NCI-H1930 (cell line): Measurements from ENCODE around the gene GFRA1.
"Not testable (repeated sequence)": the region's sequence is repeated elsewhere in the genome, so short reads cannot be mapped to it uniquely, and the experiment has no call there.

Source experiments
- DNase-seq, 2 experiments: peaks; one replicate each; lab custom pipeline; 2025; lab: John Stamatoyannopoulos, UW

GFRA1 gene

DNA sequence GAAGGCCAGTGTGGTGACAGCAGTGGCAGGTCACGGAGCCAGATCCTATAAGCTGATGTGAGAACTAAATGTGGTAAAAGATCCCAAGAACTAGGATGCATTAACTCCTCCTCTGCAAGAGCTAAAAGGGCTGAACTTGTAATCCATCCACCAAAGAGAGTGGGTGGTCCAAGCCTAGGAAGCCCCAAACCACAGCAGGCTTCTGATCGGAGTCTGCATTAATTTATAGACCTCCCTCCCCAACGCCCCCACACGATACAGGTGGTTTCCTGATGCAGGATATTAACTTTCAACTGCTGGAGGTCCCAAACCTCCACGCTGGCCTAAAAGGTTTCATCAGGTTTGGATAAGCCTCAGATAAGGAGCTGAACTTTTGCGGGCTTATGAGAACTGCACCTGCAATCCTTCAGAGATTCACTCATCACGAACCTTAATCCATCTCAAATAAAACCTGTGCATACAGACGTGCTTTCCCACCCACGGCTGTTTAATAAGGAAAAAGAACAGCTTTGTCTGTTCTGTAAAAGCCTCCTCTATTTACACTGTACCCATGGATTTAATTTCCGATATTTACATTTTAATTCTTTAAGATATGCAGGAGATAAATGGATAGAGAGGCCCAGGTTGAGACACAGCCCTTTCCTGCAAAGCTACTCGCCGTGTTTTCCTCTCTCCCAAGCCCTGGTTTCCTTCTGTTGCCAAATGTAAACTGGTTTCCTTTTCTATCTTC lies 74.9 kb downstream of the GFRA1 start:
- no peak for DNase-seq

DNA sequence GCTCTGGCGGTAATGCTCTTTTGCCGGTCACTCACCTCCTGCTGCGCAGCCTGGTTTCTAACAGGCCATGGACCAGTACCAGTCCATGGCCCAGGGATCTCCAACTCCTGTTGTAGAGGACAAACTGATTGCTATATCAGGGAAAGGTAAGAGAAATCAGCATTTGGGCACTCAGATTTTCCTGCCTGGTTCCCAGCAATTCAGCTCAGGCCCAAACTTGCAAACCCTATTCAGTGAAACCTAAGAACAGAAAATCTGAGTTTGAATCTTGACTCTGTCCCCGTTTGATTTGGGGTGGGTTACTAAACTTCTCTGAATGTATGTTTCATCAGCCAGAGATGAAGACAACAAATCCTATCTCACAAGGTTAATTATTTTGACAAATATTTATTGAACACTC lies 77.4 kb downstream of the GFRA1 start:
- DNase-seq = no peak

DNA sequence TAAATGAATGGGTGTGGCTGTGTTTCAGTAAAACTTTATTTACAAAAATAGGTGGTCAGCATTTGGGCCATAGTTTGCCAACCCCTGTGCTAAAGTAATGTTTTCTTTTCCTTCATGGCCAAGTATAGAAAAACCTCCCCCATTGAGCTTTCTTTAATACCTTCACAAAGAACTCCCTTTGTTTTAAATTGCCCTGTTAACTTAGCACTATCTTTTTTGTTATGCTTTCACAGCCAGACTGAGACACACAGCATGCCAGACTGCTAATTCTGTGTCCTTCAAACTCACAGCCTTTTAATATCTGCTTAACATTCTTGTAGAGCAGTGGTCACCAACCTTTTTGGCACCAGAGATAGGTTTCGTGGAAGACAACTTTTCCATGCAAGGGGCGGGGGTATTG lies 78.0 kb downstream of the GFRA1 start:
- DNase-seq = no peak

DNA sequence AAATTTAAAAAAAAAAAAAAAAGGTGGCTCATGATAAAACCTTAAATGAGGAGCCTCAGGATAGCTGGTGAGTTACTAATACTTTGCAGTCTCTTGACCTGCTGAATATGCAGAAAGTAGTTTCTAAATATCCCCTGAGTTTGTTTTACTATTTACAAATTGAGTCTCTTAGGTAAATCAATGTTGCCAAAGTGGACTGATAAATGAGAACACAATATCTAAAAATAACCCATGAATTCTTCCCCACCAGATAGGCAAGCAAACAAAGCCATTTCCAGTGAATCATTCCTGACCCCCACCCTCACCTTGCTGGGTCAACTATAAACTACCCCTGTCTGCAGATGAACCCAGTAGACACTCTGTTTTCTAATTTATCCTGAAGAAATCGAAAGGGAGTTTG lies 78.9 kb downstream of the GFRA1 start:
- DNase-seq = no peak

DNA sequence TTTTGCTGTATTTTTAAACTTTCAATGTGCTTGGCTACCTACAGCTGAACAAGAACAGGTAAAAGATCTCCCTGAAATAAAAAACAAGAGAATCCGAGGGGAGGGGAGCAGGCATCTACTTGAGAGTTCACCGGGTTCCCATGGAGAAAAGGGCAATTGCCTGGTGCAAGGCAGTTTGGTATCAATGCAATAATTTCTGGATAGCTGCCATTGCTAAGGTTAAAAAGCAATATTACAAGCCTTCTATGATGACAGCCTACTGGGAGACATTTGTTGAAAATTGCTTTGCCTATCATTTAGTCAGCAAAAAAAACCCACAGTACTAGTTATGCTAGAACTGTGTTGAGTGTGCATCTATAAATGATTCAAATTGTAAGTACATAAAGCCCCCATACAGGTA lies 82.1 kb downstream of the GFRA1 start:
- no peak for DNase-seq

DNA sequence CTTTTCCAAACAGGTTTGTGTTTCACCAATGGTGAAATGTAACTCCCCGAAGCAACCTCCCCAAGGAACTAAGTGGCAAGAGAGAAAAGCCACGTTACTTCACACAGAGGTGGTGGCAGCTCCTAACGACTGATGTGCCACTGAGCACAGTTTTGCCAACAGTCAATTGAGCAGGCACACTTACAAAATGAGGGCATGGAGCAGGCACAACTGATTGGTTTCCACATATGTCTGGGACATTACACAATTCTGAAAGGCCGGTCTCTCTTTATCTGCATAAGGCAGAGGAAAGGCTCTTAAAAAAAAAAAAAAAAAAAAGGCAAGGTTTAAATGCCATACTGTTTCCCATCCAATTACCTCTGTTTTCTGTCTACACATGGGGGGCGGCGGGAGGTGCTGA lies 86.7 kb downstream of the GFRA1 start:
- no peak for DNase-seq

DNA sequence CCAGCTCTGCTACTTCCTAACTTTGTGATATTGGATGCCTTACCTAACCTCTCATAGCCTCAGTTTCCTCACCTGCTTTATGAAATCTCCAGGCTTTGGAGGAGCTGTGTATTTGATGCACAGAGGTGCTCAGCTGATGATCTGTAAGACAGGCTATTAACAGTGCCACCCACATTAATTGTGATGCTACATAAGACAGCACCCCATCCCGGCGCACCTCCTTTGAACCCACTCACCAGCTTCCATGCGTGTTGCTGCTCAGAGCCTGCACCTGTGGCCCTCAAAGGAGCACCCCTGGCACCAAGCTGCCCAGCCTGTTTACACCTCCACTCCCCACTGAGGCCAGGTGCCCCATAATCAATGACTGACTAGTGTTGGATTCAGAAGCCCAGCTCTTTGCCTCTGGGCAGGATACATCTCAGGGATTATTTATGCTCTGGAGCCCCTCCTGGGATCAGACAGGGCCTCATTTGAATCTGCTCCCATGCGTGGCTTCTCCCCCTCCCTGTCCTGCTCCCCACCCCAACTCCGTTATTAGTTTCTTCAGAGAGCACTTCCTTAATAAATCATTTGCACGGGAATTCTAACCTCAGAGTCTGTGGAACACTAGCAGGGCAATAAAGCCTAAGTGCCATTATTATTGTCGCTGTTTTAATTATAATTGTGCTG lies 87.7 kb downstream of the GFRA1 start:
- no peak for DNase-seq

DNA sequence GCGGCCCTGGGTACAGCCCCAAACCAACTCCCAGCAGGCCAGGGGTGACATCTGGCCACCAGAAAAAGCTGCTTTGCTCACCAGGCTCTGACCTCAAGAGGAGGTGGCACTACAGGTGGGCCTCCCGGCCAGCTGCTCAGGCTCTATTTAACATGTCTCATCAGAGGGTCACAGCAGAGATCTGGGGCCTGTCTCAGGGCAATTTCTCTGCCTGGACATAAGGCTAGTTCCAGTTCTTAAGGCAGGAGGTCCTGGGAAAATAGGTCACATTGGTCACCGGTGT lies 88.6 kb downstream of the GFRA1 start:
- DNase-seq = no peak

DNA sequence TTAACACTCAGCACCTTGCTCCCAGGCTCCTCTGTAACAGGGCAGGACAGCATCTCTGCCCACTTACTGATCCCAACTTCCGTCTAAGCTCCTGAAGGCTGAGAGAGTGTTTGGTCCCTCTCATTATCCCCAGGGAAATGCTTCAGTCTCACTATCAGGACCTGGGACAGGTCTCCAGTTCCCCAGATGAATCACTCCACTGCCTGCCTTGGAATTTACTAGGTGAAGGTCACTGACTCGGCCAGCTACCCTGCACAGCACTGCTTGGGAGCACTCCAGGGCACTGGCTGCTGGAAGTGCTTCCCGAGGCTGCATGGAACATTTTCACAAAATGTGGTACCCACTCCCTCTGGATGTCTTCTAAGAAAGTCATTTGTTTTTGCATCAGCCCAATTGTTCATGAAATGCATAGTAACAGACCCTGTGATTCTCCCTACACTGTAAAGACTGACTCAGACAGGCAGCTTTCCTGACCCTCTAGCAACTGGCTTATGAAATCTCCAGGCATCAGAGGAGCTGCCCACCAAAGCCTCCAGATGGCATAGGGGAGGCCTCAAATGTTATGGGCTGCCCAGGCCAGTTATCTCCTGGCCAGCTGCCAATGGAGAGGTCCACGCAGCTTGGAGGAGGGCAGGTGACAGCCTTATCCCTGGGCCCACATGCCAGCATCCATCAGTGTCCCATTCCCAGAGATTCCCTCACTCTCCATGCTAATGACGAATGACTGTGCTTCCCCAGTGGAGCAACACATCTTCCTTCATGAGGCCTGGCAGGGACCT lies 89.1 kb downstream of the GFRA1 start:
- no peak for DNase-seq

DNA sequence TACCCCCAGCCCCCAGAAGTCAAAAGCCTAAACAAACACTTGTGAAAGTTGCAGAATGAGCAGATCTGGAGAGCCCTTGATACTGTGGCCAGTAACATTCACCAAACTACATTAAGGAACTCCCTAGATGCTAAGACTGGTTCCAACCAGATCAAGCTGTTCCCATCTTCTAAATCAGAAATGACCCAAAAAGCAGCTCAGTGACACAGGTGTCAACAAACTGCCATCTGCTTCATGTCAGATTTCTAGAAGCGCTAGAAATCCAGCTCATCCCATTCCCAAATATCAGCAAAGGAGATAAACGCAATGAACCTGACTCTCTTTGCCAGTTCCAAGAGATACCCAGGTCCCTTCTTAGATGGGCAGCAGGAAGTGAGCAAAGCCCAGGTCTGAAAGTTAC lies 90.6 kb downstream of the GFRA1 start:
- DNase-seq = no peak

DNA sequence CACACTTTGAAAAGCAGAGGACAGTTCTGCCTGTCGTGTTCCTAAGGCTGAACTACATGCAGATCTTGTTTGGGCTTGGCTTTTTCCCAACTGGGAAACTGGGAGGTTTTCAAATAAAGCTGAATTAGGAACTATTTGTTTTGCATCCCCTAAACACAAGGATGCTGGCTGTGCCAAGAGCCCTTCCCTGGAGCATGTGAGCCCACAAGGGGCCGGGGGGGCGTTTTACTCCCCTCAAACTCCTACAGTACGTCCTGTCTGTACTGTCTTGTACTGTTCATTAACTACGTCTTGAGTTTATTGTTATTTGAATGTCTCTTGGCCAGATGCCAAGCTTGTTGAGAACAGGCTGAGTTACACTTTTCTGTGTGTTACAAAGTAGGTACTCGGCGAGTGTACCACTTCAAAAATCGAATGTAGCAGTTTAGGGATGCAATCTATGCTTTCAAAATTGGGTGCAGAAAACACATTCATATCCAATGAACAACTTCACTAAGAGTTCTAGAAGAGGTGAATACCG lies 94.9 kb downstream of the GFRA1 start:
- DNase-seq = no peak

DNA sequence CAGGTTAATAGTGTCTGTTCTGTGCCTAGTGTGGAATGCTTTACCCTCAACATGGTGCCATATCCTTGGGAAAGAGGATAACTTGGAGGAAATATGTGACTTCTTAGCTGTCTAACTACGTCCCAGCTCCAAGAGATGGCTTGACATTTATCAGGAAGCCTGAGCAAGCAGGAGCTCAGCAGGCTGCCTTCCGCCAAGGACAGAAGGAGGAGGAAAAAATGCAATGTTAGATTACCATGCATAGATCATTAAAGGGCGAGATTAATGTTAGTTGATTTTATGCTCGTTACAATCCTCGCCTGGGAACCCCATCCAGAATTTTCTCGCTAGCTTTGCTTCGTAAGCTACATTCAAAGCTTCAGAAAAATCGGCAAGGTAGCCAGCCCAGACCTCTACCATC lies 97.8 kb downstream of the GFRA1 start:
- no peak for DNase-seq

DNA sequence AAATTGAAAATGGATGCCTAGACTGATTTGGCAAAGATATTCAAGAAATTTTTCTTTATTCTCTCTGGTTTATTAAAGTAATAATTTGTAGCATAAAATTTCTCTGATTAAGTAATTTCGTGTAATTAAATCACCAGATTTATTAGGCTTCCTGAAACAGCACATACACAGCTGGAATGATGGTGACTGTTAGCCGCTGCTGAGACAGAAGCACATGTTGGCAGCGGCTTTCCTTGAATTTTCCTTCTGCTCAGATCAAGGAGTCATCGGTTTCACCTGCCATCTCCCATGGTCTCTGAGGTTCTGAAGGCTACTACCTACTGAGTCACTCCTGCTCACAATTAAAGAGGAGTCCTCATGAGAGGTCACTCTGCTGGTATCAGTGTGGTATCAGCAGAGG lies 101.5 kb downstream of the GFRA1 start:
- no peak for DNase-seq

DNA sequence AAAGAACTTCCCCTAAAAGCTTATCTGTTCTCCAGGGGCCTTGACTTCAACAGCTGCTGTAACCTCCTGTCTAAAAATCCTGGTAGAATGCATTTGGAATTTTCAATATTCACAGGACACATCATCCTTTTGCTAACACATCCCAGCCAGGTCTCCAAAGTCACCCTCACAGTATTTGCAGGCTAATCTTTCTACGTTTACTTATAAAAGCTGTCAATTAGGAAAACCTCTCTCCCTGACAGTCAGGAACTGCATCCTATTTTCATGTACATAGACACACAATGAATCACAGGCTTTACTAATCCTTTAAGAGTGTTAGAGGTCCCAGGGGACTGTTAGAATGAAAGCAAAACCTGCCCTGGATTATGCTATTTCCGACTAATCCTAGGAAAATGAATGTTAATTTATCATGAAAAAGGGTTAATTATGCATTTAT lies 102.2 kb downstream of the GFRA1 start:
- DNase-seq = no peak

DNA sequence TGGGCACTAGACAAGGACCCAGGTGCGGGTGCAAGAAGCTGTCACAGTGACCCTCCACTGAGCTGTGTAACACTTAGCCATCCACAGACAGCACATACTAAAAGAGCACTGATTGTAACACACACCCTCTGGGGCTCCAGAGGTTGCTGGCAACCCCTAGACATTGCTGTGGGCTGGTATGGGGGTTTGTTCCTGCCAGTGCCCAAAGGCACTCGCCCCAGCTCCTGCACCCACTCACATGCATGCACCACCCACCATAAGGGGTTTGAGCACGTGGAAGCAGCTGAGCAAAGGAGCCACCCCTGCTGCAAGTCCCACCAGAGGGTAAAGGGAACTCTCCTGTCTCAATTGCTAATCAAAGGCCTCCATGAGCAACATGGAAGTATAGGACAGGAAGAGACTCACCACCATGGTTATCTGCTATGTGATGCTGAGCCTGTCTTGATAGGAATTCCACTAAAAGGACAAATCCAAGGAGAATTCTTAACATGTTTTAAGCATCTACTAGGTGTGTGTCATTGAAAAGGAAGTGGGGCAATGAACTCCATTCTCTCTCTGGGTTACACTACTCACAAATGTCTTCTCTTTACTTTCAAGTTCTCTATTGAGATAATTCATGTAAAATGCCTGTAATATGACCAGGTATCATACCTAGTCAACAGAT lies 103.1 kb downstream of the GFRA1 start:
- DNase-seq = no peak

DNA sequence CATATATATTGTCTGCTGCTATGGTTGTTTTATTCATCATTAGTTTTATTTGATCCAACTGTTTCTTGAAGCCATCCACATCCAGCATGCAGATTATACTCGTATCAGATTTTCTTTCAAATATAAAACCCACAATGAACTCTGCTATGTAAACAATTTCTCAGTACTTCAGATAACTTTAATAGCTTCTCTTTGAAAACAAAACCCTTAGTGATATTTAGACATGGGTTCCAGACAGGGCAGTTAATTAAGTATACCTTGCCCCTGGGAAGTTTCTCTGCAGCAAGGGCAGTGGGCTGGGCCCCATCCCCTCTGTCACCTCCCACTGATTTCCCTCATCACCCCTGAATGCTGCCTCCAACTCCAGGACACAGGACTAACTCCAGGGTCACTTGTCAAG lies 104.3 kb downstream of the GFRA1 start:
- DNase-seq = no peak

DNA sequence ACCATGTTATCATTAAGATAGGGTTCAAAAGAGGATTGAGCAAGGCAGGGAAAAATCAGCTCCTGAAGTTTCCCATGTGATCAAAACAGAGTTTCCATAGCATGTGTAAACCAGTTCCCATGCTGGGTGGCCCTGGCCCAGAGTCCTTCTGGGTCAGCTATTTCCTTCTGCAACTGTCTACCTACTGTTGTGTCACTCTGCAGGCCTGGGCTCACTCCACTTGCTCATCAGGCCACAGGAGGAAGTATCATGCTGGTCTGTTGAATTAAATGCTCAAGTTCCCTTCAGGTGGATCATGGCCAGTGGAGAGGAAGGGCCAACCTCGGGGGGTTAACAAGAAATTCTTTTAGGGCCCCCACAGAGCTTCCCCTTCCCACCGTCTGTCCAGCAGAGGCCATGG lies 104.7 kb downstream of the GFRA1 start:
- DNase-seq = no peak

DNA sequence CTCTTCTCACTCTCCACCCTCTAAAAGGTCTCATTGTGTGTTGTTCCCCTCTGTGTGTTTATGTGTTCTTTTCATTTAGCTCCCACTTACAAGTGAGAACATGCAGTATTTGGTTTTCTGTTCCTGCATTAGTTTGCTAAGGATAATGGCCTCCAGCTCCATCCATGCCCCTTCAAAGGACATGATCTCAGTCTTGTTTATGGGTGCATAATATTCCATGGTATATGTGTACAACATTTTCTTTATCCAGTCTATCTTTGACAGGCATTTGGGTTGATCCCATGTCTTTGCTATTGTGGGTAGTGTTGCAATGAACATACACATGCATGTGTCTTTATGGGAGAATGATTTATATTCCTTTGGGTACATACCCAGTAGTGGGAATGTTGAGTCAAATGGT lies 107.1 kb downstream of the GFRA1 start:
- DNase-seq = not testable (repeated sequence)

DNA sequence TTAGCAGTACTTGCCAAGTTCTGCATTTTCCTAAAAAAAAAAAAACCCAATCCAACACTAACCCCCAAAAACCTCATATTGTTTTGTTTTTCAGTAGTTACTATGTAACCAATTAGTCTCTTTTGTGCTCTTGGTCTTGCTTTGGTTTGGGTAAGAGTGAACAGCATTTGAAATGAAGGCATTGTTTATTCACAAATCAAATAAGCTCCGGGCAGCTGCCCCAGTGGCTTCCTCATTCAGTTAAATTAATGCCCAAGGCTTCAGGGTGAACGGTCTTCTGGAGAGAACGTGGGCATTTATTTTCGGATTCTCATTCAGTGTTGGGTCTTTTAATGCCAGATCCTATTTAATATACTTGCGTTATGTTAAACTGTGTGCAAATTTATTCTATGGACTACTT lies 108.7 kb downstream of the GFRA1 start:
- no peak for DNase-seq

DNA sequence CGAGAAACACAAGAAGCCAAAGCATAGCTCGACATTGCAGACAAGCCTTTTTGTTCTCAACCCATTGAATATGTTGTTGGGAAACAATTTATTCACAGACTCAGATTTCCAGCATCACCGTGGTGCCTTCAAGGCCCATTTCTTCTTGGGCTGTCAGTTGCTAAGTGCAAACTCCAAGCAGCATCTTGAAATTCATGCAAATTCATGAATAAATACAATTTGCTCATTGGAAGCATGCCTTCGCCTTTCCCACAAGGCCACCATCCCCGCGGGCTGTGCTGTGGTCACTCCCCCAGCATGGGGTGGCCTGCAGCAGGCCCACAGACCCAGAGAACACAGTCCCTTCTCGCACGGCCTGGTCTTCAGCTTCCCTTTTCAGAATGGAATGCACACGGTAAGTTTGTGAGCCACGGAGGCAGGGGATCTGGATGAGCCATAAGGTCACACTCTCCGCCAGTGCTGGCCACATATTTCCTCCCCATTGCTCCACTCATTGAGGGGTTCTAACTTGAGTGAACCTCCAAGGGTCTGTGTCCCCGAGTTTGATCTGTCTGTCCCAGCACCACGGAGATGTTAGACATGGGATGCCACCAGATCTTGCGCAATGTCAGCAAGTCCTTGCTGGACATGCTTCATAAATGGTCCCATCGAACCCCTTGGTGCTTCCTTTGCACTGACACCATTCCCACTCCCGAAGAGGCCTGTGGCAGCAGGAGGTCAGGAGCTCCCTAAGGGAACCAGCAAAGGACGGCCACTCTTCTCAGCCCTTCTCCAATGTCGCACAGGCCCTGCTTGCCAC lies 109.5 kb downstream of the GFRA1 start:
- DNase-seq = no peak

DNA sequence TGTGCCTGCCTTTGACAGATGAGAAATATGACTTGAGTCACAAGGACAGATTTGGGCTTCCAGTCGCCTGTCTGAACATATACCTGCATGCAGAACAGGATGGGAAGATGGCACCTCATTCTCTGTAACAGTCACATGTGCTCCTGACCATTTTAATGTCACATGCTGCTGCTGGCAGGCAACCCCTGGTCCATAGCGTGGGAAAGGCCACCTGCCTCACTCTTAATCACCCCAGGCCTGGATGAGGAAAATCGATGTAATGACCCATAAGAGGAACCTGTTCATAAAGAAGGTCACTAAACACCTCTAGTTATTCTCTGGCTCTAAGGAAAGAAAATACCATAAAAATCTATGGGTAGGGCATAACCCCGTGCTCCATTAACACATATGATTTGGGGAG lies 110.2 kb downstream of the GFRA1 start:
- DNase-seq = no peak

DNA sequence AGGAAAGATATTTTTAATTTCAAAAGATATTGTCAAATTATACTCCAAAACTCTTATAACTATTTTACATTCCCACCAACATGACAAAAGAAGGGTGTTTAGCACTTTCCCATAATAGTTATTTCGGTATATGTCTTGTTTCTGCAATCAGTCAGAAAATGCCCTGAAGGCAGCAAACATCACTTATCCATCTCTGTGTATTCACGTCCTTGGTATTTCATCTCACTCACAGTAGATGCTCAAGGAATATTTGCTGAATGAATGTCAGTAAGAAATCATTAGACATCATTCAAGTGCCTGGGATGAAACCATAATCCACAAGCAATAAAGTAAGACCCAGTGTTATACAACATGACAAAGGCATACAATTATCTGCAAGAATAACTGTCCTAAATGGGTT lies 112.7 kb downstream of the GFRA1 start:
- DNase-seq = no peak
